ENCODE data around the gene DNTTIP2.
A peak's percentile ranks its signal among the peaks of the same experiment; 100 is the strongest.
"Not testable (repeated sequence)": the region's sequence is repeated elsewhere in the genome, so short reads cannot be mapped to it uniquely, and the experiment has no call there.

DNTTIP2 gene

GRCh38 chr1:93874025-93874651 is 4.9 kb downstream of the DNTTIP2 start:
- no peak for DNase-seq

GRCh38 chr1:93871366-93871765 is 7.6 kb downstream of the DNTTIP2 start:
- no peak for DNase-seq

- DNase-seq: no peak
Observed at GRCh38 chr1:93869653-93870052, 9.4 kb downstream of the DNTTIP2 start.

- DNase-seq: not testable (repeated sequence)
Observed at GRCh38 chr1:93868492-93868891, 10.5 kb downstream of the DNTTIP2 start.

GRCh38 chr1:93865253-93865652 is 13.8 kb downstream of the DNTTIP2 start:
- DNase-seq: no peak

GRCh38 chr1:93864175-93864574 is 14.8 kb downstream of the DNTTIP2 start:
- DNase-seq: no peak

- DNase-seq: not testable (repeated sequence)
Observed at GRCh38 chr1:93857653-93858052, 21.4 kb downstream of the DNTTIP2 start.

GRCh38 chr1:93855983-93856382 is 23.0 kb downstream of the DNTTIP2 start:
- DNase-seq: not testable (repeated sequence)

GRCh38 chr1:93853940-93854339 is 25.1 kb downstream of the DNTTIP2 start:
- DNase-seq: no peak

GRCh38 chr1:93851878-93852277 is 27.1 kb downstream of the DNTTIP2 start:
- no peak for DNase-seq

- no peak for DNase-seq
Observed at GRCh38 chr1:93851327-93851712, 27.7 kb downstream of the DNTTIP2 start.

- DNase-seq: peak; percentile 71
Observed at GRCh38 chr1:93850687-93851326, 28.2 kb downstream of the DNTTIP2 start.

GRCh38 chr1:93848350-93848883 is 30.6 kb downstream of the DNTTIP2 start:
- no peak for DNase-seq

- peak; percentile 79 for DNase-seq
Observed at GRCh38 chr1:93847811-93848288, 31.2 kb downstream of the DNTTIP2 start.

GRCh38 chr1:93846992-93847810 is 31.8 kb downstream of the DNTTIP2 start:
- DNase-seq: peak; percentile 99

- peak; percentile 88 for DNase-seq
Observed at GRCh38 chr1:93846206-93846991, 32.6 kb downstream of the DNTTIP2 start.

GRCh38 chr1:93845538-93846205 is 33.3 kb downstream of the DNTTIP2 start:
- DNase-seq: no peak

GRCh38 chr1:93844262-93845045 is 34.6 kb downstream of the DNTTIP2 start:
- no peak for DNase-seq

GRCh38 chr1:93842750-93843500 is 36.1 kb downstream of the DNTTIP2 start:
- no peak for DNase-seq

GRCh38 chr1:93841771-93842170 is 37.2 kb downstream of the DNTTIP2 start:
- DNase-seq: no peak

Measured in activated CD8-positive, alpha-beta memory T cell treated with anti-CD3 and anti-CD28 coated beads, Interleukin-2, amount 50 U/mL, for 48 hours (primary cell).